Measurements from ENCODE around the gene GALNT18.

The GALNT18 gene

DNA sequence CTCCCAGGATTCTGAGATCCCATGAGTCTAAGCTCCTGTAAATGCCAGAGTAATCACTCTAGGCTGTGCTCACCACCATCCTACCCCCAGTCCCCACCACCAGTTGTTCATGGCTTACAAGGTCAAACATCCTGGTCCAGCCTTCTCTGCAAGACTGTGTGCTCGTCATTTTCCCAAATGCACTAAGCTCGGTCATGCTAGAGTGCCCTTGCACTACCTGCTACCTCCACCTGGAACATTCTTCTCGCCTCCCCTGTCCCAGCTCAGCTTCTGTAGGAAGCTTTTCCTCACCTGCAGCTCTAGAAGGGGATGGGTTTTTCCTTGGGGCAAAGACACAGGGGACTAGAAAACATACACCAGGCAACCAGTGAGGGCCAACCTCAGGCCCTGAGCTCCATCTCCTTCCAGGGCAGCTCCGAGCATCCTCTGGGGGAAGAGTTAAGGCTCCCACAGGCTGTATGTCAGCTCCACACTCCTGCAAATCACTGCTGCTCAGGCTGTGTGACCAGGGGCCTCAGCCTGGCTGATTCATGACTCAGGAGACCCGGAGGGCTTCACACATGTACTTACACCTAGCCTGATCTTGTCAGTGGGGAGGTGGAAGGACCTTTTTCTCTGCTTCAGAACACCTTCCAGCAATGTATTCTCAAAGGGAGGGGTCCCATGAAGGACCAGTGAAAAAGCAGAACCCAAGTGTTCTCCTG lies 231.6 kb downstream of the GALNT18 start:
- no peak for DNase-seq

DNA sequence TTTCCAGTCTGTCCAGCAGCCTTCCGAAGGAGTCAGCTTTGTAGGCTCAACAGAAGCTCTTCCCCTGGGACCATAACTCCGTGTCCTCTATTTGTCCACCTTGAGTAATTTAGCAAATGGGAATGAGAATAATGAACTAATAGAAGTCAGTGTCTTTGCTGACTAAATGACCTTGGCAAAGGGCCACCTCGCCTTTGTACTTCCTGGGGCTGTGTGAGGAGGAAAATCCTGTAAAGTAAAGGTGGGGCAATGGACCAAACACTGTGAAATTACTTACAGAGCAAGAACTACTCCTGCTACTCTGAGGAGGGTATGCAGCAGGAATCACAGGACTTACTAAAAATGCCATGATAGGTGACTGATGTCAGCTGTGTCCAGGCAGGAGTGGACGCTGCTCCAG lies 232.6 kb downstream of the GALNT18 start:
- no peak for DNase-seq

DNA sequence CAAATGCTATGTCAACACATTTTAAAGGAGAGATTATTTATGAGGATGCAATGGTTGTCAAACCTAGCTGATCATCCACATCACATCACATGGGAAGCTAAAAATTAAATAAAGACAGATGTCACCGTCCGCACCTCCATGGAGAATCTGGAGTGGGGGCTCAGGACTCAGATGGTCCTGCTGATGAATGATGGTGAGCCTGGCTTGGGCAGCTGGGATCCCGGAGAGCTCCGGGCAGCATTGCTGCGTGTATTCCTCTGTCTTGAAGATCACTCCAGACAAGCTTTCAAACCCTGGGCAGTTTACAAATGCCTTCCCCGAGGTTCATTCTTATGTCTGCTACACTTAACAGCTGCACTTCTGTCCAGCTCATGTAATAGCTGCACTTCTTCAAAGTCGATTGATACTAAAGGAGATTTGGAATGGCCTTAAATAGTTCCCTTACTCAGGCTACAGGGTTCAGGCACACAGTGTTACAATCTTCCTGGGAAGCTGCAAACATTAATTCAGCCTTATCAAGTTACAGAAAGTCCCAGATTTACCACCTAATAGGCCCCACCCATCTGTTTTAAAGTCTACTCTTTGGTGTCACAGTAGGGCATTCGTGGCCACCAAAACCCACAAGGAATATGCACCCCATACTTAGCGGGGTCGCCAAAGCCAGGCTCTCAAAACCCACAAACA lies 234.0 kb downstream of the GALNT18 start:
- DNase-seq = no peak

DNA sequence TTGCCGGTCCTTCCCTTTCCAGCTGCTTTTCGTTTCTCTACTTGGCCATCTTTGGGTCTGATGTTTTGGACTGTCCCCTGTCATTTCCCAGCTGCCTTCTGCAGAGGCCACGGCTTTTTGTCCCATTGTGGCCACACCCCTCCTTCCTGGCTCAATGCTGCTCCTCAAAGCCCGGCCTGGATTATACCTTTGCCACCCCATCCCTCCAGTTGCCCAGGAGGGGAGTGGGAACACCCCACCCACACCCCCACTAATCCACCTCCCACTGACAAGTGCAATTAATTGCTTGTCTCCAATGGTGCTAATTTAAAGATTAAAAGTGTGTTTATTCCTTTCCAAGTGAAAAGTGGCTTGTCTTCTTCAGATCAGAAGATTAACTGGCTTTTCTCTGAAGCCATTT lies 234.6 kb downstream of the GALNT18 start:
- no peak for DNase-seq

DNA sequence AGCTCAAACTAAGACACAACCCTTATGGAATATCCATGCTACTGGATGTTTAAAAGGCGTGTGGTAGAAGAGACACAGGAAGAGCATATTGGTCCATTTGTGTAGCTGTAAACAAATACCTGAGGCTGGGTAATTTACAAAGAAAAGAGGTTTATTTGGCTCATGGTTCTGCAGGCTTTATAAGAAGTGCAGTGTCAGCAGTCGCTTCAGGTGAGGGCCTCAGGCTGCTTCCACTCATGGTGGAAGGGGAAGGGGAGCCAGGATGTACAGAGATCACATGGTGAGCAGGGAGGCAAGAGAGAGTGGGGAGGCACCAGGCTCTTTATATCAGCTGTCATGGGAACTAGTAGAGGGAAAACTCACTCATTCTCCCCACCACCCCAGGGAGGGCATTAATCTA lies 237.0 kb downstream of the GALNT18 start:
- DNase-seq = no peak

DNA sequence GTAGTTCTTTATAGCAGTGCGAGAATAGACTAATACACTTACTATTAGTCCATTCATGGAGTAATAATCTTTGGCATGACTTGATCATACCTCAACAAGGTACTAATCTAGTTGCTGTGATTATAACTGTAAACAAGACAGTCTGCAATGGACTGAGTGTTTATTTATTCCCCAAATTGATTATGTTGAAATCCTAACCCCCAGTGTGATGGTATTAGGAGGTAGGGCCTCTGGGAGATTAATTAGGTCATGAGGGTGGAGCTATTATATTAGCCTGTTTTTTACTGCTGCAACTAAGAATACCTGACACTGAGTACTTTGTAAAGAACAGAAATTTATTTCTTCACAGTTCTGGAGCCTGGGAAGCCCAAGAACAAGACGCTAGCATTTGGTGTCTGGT lies 237.8 kb downstream of the GALNT18 start:
- no peak for DNase-seq

DNA sequence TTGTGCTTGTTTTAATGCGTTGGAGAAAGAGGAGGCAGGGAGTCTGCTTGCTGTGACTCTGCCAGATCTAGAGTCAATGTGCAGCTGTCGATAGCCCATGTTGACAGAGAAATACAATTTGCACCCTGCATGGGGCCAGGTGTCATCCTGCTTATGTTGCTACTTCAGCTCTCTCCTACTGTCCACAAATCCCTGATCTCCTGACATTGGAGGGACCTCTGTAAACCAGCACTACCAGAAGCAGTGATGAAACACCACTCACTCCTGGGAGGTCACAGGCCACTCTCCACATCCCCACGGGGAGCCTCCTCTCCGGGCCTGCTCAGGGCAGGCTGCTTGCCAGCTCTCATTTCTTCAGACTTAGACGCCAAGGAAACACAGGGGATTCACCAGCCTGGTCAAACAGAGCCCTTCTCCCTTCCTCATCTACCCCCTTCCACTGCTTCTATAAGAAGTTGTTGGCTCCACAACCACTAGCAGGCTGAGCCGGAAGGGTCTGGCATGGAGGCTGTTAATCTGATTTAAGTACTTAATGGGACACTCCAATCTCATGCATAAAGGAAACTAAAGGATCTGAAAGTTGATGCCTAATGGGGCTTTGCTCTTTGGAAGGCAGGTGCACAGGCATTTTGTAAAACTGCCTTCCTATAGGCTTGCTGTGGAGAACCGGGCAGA lies 238.8 kb downstream of the GALNT18 start:
- DNase-seq = no peak

DNA sequence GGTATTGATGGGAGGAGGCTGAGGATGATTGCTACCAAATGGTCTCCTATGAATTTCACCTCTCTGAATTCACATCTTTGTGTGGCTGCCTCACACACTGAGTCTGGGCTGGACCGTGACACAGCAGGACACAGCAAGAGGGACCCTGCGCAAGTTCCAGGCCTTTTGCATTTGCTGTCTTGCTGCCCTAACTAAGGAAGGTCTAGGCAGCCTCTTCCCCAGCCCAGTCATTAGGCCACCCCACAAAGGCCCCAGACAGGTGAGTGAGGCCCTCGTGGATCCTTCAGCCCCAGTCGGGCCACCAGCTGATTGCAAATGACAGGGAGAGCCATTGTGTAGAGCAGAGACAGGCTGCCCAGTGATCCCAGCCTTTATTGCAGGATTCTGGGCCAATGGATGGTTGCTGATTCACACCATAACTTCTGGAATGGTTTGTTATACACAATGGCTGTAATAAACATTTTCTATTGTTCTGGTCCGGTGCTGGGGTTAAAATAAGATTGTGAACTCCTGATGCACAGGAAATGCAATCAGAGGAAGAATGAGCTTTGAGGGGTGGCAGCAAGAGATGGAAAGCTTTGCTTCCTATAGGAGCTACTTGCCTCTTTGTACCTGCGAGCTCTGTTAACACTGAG lies 240.2 kb downstream of the GALNT18 start:
- no peak for DNase-seq

DNA sequence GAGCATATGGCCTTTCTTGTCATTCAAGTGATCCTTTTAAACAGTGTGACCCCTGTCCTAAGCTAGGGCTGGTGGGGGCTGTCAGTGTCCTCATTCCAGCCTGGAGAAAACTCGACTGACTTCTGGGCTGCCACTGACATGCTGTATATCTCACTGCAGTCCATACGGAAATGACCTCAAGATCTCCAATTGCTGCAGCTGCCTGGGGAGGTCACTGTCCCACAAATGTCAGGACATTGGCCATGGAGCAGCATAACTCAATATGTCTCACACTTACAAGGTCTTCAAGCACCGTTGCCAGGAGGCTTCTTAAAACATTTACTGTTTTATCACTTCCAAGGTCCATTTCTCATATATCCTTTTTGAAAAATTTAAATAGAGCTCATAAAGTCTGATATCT lies 240.9 kb downstream of the GALNT18 start:
- DNase-seq = no peak

DNA sequence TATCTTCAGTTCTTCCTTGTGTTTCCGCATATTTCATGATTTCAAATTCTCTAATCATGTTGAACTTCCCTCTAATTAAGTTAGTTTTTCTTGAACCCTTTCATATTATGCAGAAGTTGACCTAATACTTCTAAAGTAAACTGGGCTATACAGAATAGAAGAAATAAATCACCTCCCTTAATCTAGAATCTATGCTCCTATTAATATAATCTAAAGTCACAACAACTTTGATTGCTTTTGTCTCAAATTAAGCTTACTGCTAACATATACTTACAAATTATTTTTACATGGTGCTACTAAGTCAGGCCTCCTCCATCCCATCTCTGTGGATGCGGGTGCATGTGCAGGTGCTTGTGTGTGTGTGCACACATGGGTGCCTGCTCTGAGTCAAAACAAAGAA lies 241.5 kb downstream of the GALNT18 start:
- DNase-seq = no peak

DNA sequence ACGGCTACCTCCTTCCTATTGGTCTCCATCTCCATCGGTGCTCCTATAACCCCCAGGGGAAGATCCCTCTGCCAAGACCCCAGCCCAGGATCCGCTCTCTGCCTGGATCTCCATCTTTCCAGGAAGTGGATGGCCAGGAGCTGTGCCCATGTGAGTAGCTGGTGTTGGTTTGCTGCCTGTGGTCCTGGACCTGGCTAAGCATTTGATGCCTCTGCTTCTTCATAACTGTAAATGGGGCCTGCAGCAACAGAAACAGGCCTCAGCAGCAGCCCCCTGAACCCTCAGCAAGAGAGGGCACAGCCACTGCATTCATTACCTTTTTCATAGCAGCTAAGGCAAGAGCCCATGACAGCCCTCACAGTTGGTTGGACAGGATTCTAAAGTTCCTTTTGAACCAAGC lies 242.1 kb downstream of the GALNT18 start:
- no peak for DNase-seq

DNA sequence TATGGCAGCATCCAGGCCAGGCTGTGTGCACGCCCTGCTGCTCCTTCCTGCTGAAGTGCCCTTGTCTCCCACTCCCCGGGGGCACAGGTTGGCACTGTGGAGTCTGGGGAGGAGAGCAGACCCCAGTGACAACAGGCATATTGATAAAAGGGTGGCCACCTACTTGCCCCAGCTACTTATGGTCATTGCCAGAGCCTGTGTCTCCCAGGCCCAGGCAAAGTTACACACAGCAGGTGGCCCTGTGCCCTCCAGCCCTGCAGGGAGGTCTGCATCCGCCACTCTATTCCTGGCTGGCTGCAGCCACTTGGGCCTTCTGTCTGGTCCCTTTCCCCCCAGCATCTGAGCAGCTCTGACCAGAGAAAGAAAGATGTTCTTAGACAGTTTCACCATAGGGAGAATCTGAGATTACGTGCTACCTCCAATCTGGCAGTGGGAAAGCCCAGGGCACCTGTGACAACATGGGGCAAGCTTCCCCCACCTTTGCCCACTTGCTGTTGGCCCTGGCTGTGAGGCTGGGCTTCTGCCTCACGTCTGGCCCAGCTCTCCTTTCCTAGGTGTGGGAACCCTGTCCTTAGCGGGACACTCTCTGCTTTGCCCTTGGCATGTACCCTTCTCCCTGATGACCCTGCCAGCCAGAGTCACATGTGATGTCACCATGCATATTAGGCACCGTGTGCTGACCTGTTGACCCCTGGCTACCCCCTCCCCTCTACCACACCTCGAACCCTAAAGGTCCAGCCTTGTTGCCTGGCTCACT lies 243.4 kb downstream of the GALNT18 start:
- no peak for DNase-seq

DNA sequence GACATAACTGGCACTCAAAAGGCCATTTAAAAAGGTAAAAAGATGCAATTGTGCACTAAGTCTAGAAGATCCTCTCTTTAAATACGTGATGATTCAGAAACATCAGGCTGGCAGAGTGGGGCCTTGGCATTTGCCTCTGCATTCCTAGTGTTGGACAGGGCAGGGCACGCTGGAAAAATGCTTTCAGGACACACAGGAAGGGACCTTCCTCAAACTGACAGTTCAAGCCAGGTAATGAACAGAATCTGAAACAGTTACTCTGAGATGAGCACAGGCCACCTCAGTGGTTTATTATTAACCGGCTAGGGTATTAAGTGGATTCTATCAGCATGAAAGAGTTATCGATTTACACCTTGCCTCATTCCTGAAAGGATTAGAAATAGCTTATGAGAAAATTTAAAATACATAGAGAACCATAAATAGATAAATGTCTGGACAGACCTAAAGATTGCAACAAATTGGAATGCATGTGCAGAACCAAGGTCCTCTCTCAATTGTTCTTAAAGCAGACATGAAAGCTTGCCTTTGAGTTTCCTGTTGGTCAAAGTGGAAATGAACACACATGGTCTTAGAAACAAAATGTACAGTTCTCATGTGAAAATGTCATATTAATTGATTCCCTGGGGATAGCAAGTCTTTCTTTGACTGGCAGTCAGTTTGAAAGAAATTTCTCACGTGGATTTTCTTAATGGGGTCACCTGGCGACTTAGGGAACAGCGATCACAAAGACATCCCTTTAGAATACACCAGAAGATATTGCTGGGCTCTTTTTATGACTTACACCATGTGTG lies 247.3 kb downstream of the GALNT18 start:
- DNase-seq = no peak

DNA sequence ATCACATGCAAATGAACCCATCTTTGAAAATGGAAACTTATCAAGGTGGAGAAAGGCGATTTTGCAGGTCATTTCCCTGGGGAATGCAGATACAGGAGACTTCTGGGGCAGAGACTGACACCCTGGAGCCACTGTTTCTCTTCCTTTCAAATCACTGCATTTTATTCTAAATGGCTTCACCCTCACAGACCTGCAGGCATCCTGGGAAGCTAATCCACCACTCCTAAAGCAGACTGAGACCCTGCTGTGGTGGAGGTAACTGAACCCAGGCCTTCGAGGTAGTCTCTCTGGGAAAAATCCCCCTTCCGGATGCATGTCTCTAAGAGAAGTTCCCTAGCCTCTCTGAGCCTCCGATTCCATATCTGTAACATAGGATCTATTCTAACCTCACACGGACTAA lies 247.9 kb downstream of the GALNT18 start:
- no peak for DNase-seq

DNA sequence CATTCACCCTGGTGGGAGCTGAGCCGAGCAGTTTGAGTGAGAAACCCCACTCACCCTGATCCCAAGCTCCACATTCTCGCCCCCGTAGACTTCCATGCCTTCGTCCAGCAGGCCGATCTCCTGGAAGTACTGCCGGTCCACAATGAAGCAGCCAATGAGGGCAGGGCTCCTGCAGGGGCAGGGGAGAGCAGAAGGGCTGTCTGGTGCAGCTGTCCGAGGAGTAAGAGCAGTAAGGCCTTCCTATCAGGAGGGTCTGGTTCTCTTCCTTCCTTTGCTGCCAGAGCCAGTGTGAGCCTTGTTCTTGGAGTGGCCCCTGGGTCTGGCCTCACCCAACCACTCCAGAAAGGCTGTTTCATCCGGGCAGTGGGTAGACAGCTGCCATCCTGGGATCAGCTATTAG lies 249.3 kb downstream of the GALNT18 start:
- no peak for DNase-seq

DNA sequence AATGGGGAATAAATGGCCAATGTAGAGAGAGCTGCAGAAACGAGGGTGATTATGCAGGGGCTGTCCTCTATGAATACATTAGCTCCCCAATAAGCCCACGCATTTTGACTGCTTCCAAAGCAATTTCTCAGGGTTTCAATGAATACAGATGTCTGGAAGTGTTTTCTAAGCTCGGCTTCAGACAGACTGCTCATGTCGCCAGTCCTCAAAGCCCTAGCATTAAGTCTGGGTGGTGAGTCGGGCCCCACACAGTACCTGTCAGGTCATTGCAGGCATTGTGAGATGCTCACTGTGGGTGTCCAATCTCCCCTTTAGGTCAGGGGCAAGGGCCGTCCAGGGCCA lies 250.9 kb downstream of the GALNT18 start:
- no peak for DNase-seq

DNA sequence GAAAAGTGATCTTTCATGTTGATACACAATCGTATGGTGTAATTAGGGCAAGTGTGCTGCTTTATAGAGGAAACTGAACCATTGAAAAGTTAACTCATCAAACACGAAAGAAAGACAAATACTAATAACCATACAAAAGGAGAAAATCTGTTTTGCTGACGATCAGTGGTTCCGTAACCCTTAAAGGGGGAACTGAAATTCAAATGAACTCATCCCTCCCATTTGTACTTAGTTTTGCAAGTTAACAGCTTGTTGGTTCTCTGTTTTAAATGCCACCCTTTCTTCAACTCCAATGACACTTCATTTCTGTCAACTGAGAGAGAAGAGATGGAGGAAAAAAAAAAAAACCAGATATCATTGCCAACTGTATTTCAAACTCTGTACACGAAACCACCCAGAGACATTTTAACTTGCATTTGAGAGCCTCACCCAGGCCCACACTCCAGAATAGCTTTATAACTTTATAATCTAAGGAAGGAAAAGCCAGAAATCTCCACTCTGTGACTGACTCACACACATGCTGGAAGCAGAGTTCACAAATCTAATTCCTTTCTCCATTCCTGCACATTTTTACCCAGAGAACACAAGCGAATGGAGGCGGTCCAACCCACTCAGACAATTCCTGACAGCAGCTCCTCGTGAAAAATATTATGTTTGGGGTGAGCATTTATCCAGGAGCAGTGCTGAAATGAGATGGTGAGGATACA lies 251.4 kb downstream of the GALNT18 start:
- DNase-seq = peak in 18 of 56 donors; percentile 10 to 53 (median 26)

DNA sequence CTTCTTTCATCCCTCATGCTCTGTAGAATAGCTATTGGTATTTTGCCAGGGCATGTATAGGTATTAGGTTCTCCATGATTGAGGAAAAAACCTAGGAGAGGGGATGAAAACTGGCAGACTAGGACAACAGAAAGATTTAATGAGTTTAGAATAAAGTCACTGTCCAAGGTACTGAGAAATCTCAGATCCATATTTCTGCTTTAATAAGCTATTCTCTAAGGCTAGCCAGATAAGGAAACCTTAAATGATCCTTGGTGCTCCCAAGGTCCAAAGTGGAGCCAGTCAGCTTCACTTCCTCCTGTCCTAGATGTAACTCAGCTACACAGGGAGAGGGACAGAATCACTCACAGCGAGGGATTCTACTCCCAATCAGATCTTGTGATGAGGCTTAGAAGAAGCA lies 255.0 kb downstream of the GALNT18 start:
- no peak for DNase-seq

DNA sequence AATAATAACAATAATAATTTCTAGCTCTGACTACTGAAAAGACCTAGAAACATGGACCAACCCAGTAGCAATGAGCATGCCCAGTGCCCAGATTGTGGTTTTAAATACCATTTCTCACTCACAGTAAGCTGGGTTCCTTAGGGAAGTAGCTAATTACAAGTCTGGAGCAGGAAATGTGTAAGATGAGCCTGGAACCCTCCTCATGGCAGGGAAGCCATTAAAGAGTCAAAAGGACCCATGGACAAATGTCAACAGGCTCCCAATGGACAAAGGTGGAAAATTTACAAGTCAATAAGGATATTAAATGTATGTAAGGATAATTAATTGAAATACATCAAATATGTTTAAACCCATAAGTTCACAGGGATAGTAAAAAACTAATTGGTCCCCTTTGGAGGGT lies 258.1 kb downstream of the GALNT18 start:
- no peak for DNase-seq

DNA sequence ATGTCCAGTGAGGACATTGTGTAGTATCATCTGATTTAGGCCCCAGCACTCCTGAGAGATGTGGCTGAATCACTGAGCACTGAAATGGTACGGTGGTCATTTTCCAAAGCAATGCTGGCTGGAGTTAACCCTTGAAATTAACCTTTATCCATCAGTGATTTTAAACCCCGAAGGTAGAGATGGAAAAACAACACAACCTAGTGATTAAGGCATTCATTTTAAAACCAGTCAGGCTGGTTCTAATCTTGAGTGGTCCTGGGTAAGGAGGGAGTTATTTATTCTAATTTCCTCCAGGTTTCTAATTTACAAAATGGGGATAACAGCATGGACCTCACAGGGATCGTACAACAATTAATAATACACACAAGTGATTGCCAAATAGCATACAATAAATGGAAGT lies 262.2 kb downstream of the GALNT18 start:
- no peak for DNase-seq

Data from nucleus accumbens (tissue), 56 donors.